K562 (cell line): ENCODE results near the gene ATXN7L2. TPM values are rescaled to one million over a fixed set of nuclear protein-coding genes. Genes with fewer than 3 reads are reported as not detected.
A peak's percentile ranks its signal among the peaks of the same experiment; 100 is the strongest.

Source experiments
- ATAC-seq: fragments of 200-7000 bp; cut with Tn5 transposase; 3 replicates; pipeline ENCODE4 v1.9.1; 2020; ENCODE audit warnings: moderate library complexity
- BruUV-seq: library from RNA; stranded (reverse); fragments of 400-500 nt; replicated peaks from 2 replicates; lab custom pipeline; 2021; lab: Mats Ljungman, UMichigan
- CTCF ChIA-PET: fragments of 300-600 bp; formaldehyde crosslinking; extraction: SDS; loops from one replicate; lab custom pipeline; 2021; ENCODE audit warnings: low intra/inter-chr PET ratio; lab: Yijun Ruan, JAX
- POLR2A ChIA-PET: fragments of 300-600, 350-650 bp; sonication (Branson Sonifier 250); formaldehyde crosslinking; extraction: SDS; loops from one replicate; lab custom pipeline; 2021; ENCODE audit warnings: antibody characterized with exemption, inconsistent platforms; lab: Yijun Ruan, JAX
- DNase-seq, 4 experiments: peaks; one replicate each; pipeline versions ENCODE4 v3.0.0 to v3.0.0-alpha.2; 2011 to 2018; ENCODE audit warnings: low spot score in 3 of 4, mixed read lengths in 3 of 4; ENCODE audit errors: extremely low read depth in 1 of 4
- FAIRE-seq: peaks from 2 replicates; lab custom pipeline; 2011; peaks lifted over from hg19 to GRCh38; lab: Jason Lieb, UNC
- H2AFZ ChIP-seq: 2 replicates; pipeline ENCODE4 v1.6.0; 2011; ENCODE audit warnings: low read depth, low read length, control low read depth, inconsistent platforms
- H3K27ac ChIP-seq: fragments of 200-600 bp; 3 replicates; pipeline ENCODE4 v1.8.0; 2011; ENCODE audit warnings: low read depth, mild to moderate bottlenecking, control low read depth, inconsistent platforms, low read length, moderate library complexity, mixed read lengths; ENCODE audit errors: extremely low read depth
- H3K27me3 ChIP-seq, 2 experiments: fragments of 300-600 bp in 1 of 2; 2 replicates in 1 of 2; 3 replicates in 1 of 2; pipeline versions ENCODE4 v1.6.0 to v1.8.0; 2011; ENCODE audit warnings: inconsistent platforms in 2 of 2, low read length in 2 of 2, mild to moderate bottlenecking in 1 of 2, mixed read lengths in 1 of 2, moderate library complexity in 1 of 2; ENCODE audit not compliant: control insufficient read depth in 2 of 2, insufficient read depth in 2 of 2
- H3K36me3 ChIP-seq: fragments of 300-600 bp; 3 replicates; pipeline ENCODE4 v1.8.0; 2011; ENCODE audit warnings: mild to moderate bottlenecking, low read length, inconsistent platforms; ENCODE audit not compliant: control insufficient read depth, insufficient read depth
- H3K4me1 ChIP-seq, 2 experiments: fragments of 200-600 bp in 1 of 2; replicated peaks in 1 of 2; 2 replicates in 1 of 2; 3 replicates in 1 of 2; pipeline versions ENCODE4 v1.5.1 to v1.8.0; 2011; ENCODE audit warnings: inconsistent platforms in 2 of 2, low read length in 2 of 2, mild to moderate bottlenecking in 1 of 2, mixed read lengths in 1 of 2, moderate library complexity in 1 of 2; ENCODE audit not compliant: control insufficient read depth in 2 of 2, insufficient read depth in 2 of 2
- H3K4me2 ChIP-seq: 2 replicates; pipeline ENCODE4 v1.6.1; 2011; ENCODE audit warnings: low read length, control low read depth, inconsistent platforms, mixed read lengths; ENCODE audit not compliant: insufficient read depth
- H3K4me3 ChIP-seq: fragments of 200-600 bp; sonication (generic), shearing (Covaris generic); 2 replicates; pipeline ENCODE4 v1.5.1; 2016; ENCODE audit warnings: control low read depth, inconsistent platforms
- H3K79me2 ChIP-seq: fragments of 200-600 bp; 3 replicates; pipeline ENCODE4 v1.8.0; 2011; ENCODE audit warnings: low read length, inconsistent platforms; ENCODE audit not compliant: control insufficient read depth, insufficient read depth
- H3K9ac ChIP-seq, 2 experiments: 2 replicates each; pipeline versions ENCODE4 v1.6.0 to v1.6.1; 2011; ENCODE audit warnings: low read depth in 2 of 2, low read length in 2 of 2, control low read depth in 1 of 2, inconsistent platforms in 1 of 2, mild to moderate bottlenecking in 1 of 2, mixed read lengths in 1 of 2; ENCODE audit not compliant: insufficient read depth in 1 of 2
- H3K9me1 ChIP-seq: one replicate; pipeline ENCODE4 v1.6.0; 2011; ENCODE audit warnings: inconsistent platforms, mild to moderate bottlenecking, low read length, moderate library complexity; ENCODE audit not compliant: control insufficient read depth, insufficient read depth
- H3K9me3 ChIP-seq: replicated peaks from 2 replicates; pipeline ENCODE4 v1.5.1; 2011; ENCODE audit warnings: low read depth, low read length, inconsistent platforms; ENCODE audit not compliant: control insufficient read depth, insufficient read depth
- H4K20me1 ChIP-seq: replicated peaks from 2 replicates; pipeline ENCODE4 v1.6.1; 2011; ENCODE audit warnings: low read length, inconsistent platforms, mixed read lengths; ENCODE audit not compliant: control insufficient read depth, insufficient read depth
- ASH1L ChIP-seq: fragments of 450-650 bp; IDR thresholded peaks from 2 replicates; pipeline ENCODE4 v1.6.1; 2018; ENCODE audit warnings: borderline replicate concordance, mild to moderate bottlenecking, low read depth; ENCODE audit not compliant: partially characterized antibody
- CHD1 ChIP-seq: fragments of 200-600 bp; sonication (generic); IDR thresholded peaks from one replicate; pipeline ENCODE4 v1.6.1; 2012; ENCODE audit warnings: mild to moderate bottlenecking, moderate library complexity, low read length, inconsistent platforms
- EGR1 ChIP-seq: fragments of 450-650 bp; conservative IDR thresholded peaks from 2 replicates; pipeline ENCODE4 v1.6.1; 2017; ENCODE audit warnings: mild to moderate bottlenecking
- HIVEP1 ChIP-seq: fragments of 250-450 bp; sonication (Bioruptor Pico); IDR thresholded peaks from 2 replicates; pipeline ENCODE4 v1.4.0; 2020; ENCODE audit warnings: mild to moderate bottlenecking
- MAZ ChIP-seq, 2 experiments: fragments of 450-650 bp in 1 of 2; sonication (generic) in 1 of 2; formaldehyde crosslinking; IDR thresholded peaks in 1 of 2; conservative IDR thresholded peaks in 1 of 2; 2 replicates each; pipeline versions ENCODE4 v1.4.0 to v1.5.0; 2020; ENCODE audit warnings: mild to moderate bottlenecking in 1 of 2, missing genetic modification reagents in 1 of 2
- NR2F6 ChIP-seq: fragments of 450-650 bp; formaldehyde crosslinking; IDR thresholded peaks from 2 replicates; pipeline ENCODE4 v1.4.0; 2020; ENCODE audit warnings: mild to moderate bottlenecking
- PTTG1 ChIP-seq: fragments of 450-650 bp; IDR thresholded peaks from 2 replicates; pipeline ENCODE4 v1.6.1; 2016; ENCODE audit warnings: low read depth, mild to moderate bottlenecking, missing genetic modification characterization, missing compliant biosample characterization
- RFX5 ChIP-seq: IDR thresholded peaks from 2 replicates; pipeline ENCODE4 v1.6.1; 2011; ENCODE audit warnings: low read depth, mild to moderate bottlenecking, improper control_type of control experiment, low read length
- SREBF2 ChIP-seq: sonication (generic); formaldehyde crosslinking; IDR thresholded peaks from 2 replicates; pipeline ENCODE4 v1.4.0; 2020; ENCODE audit warnings: mild to moderate bottlenecking, missing genetic modification reagents
- ZBED1 ChIP-seq: IDR thresholded peaks from 2 replicates; pipeline ENCODE4 v1.6.1; 2014
- ZNF57 ChIP-seq: fragments of 450-650 bp; formaldehyde crosslinking; IDR thresholded peaks from 2 replicates; pipeline ENCODE4 v1.4.0; 2020; ENCODE audit warnings: mild to moderate bottlenecking, moderate library complexity
- ZNF778 ChIP-seq: fragments of 450-650 bp; formaldehyde crosslinking; IDR thresholded peaks from 2 replicates; pipeline ENCODE4 v1.4.0; 2020; ENCODE audit warnings: mild to moderate bottlenecking, moderate library complexity
- WGBS: fragments of 100-300 bp; shearing (Covaris generic); methylation state at CpG from one replicate; pipeline ENCODE4 v1.1.6; 2016; ENCODE audit warnings: low coverage, mixed read lengths; ENCODE audit not compliant: insufficient coverage; ENCODE audit errors: missing lambda C conversion rate; 5-methylcytosine and 5-hydroxymethylcytosine counted together
- in situ Hi-C: fragments of 300-500 bp; cut with MboI; formaldehyde crosslinking; loops from 4 replicates; pipeline ENCODE4 v1.15.0; 2018; ENCODE audit warnings: inconsistent platforms, mixed read lengths
- intact Hi-C: fragments of 100-400 bp; cut with micrococcal nuclease; formaldehyde crosslinking; loops from 2 replicates; pipeline ENCODE4 v1.14.2; 2022
- polyA plus RNA-seq, 8 experiments: library from polyadenylated mRNA; depleted of rRNA in 4 of 8; stranded (reverse) in 5 of 8; unstranded in 3 of 8; fragments of >200 nt; fragmentation: Nextera tagmentation in 2 of 8; fragmentation: Illumina TruSeq in 1 of 8; extraction: Ambion mirVana in 2 of 8; extraction: Trizol in 1 of 8; gene quantifications; 2 replicates each; pipeline versions ENCODE4 v1.2.1 to v1.2.3, GENCODE V29; 2011 to 2014; ENCODE audit warnings: inconsistent platforms in 1 of 8, missing spikeins in 1 of 8
- total RNA-seq, 7 experiments: library from RNA; depleted of rRNA in 6 of 7; stranded (reverse); fragments of >200 nt in 6 of 7; fragmentation: Illumina TruSeq in 2 of 7; extraction: Trizol in 2 of 7; gene quantifications; 2 replicates each; pipeline versions ENCODE4 v1.2.1 to v1.2.3, GENCODE V29; 2011 to 2021; ENCODE audit warnings: low replicate concordance in 1 of 7
- TF ChIP-seq, protein P1 (sequence below): fragments of 250-450 bp; sonication (Bioruptor Pico); IDR thresholded peaks from 2 replicates; pipeline ENCODE4 v1.4.0; 2020; ENCODE audit warnings: mild to moderate bottlenecking
- TF ChIP-seq, protein P2 (sequence below): fragments of 200-400 bp; formaldehyde crosslinking; IDR thresholded peaks from 2 replicates; pipeline ENCODE4 v1.6.1; 2017; ENCODE audit warnings: mild to moderate bottlenecking, low read depth, low read length, moderate library complexity

Gene ATXN7L2
- total and polyA plus RNA-seq, 9 of the 15 experiments (the other 6 are each of a cell fraction or from before 2014, with no cell fraction given) = 0.21 to 10.4 (median 5.8) TPM

DNA sequence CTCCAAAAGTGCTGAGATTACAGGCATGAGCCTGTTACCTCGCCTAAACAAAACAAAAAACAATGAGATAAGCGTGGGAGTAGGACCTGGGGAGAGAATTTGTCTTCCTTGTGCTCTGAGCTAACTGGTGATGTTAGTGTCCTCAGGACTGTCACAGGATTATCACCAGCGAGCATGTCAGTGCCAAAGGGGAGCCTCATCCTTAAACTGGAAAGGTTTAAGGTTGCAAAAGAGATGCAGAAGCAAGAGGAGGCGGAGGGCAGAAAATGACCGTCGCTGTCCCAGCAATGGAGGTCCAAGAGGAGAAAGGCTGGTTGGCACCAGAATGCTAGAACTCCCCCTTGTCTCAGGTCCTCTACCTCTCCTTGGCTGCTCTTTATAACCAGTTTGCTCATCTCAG lies 13.5 kb upstream of the ATXN7L2 start:
- no peak overlapping the region for H3K4me2 ChIP-seq
- H3K4me1 ChIP-seq = peaks cover 0 to 11% of the 10 kb centered on the region in 2 experiments; a peak in 3 of 5 replicates
- in situ Hi-C loops = no loop called here
- no peaks in the 10 kb centered on the region for H3K9me3 ChIP-seq
- peaks cover 61 to 82% of the 10 kb centered on the region in 2 experiments for H3K27me3 ChIP-seq
- H3K36me3 ChIP-seq = no peaks in the 10 kb centered on the region
- no peak overlapping the region for H3K9ac ChIP-seq
- 0% methylated on average over 6 of the region's 6 CpGs for WGBS
- BruUV-seq = no TSS peak
- TF ChIP-seq ZNF57 (CRISPR knock-in tag) = no peak
- no peak for TF ChIP-seq ASH1L
- peak; percentile 23; the same call in 1 of the 2 replicates for TF ChIP-seq EGR1
- TF ChIP-seq, all 486 proteins: peak for 1
- H3K79me2 ChIP-seq = no peaks in the 10 kb centered on the region
- intact Hi-C loops = no loop called here
- no peak overlapping the region for H2AFZ ChIP-seq
- FAIRE-seq (no peak), DNase-seq (peak in 2 of 4 experiments; percentile 7 to 12), ATAC-seq (no peak)
- ChIA-PET POLR2A (interaction anchor here (0.6 to 2.4 kb wide), 5 partner anchors 10 to 25 kb away, joined by 3 to 6 read pairs (median 4); partner anchors contain the start of gene ATXN7L2), CTCF (no interaction called here)
- H4K20me1 ChIP-seq = no peaks in the 10 kb centered on the region; the same call in 1 of the 2 replicates
- no peaks in the 10 kb centered on the region for H3K9me1 ChIP-seq
- no peak overlapping the region for H3K4me3 ChIP-seq
- no peak overlapping the region for H3K27ac ChIP-seq

DNA sequence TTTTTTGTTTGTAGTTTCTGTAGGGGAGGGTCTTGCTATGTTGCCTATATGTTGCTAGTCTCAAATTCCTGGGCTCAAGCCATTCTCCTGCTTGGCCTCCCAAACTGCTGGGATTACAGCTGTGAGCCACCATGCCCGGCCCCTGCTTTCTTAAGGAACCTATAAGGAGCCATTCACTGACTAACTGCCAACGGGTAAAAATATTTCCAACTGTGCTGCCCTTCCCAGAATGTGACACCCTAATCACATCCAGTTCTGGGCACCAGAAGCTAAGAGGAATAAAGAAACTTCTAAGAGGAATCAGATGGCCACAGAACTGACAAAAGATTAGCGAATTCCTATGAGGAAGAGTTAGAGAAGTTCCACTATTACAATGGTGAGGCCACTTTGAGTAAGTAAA lies 10.9 kb upstream of the ATXN7L2 start:
- Histone ChIP-seq H3K9me1 (no peaks in the 10 kb centered on the region), H3K4me1 (peaks cover 6 to 8% of the 10 kb centered on the region in 2 experiments; a peak in 4 of 5 replicates), H2AFZ (no peak overlapping the region), H3K9me3 (no peaks in the 10 kb centered on the region), H3K4me3 (no peak overlapping the region), H3K27me3 (peaks cover 56 to 83% of the 10 kb centered on the region in 2 experiments), H3K79me2 (no peaks in the 10 kb centered on the region), H3K9ac (no peak overlapping the region), H3K4me2 (no peak overlapping the region), H3K27ac (no peak overlapping the region), H3K36me3 (no peaks in the 10 kb centered on the region), H4K20me1 (no peaks in the 10 kb centered on the region; the same call in 1 of the 2 replicates)
- POLR2A ChIA-PET = no interaction called here
- 0% methylated on average over 3 of the region's 3 CpGs for WGBS
- DNase-seq = no peak
- no peak for ATAC-seq
- BruUV-seq = no TSS peak
- in situ Hi-C loops (no loop called here), intact Hi-C loops (no loop called here)
- CTCF ChIA-PET = interaction anchor here (0.5 kb wide), 1 partner anchor 95 kb away, joined by 3 read pairs; no protein-coding TSS in a partner anchor
- FAIRE-seq = no peak
- TF ChIP-seq CHD1 = no peak
- TF ChIP-seq PTTG1 (tag) = no peak
- no peak for TF ChIP-seq ZNF778
- TF ChIP-seq MAZ (CRISPR knock-in tag; conservative IDR thresholded peaks at IDR 0.05 in 1 of 2, IDR thresholded peaks at IDR 0.05 in 1 of 2) = no peak
- TF ChIP-seq, protein P1, sequence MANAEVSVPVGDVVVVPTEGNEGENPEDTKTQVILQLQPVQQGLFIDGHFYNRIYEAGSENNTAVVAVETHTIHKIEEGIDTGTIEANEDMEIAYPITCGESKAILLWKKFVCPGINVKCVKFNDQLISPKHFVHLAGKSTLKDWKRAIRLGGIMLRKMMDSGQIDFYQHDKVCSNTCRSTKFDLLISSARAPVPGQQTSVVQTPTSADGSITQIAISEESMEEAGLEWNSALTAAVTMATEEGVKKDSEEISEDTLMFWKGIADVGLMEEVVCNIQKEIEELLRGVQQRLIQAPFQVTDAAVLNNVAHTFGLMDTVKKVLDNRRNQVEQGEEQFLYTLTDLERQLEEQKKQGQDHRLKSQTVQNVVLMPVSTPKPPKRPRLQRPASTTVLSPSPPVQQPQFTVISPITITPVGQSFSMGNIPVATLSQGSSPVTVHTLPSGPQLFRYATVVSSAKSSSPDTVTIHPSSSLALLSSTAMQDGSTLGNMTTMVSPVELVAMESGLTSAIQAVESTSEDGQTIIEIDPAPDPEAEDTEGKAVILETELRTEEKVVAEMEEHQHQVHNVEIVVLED (CRISPR knock-in tag) = no peak
- TF ChIP-seq SREBF2 (CRISPR knock-in tag) = no peak
- TF ChIP-seq ZBED1 = no peak
- no peak for TF ChIP-seq RFX5
- TF ChIP-seq, protein P2, sequence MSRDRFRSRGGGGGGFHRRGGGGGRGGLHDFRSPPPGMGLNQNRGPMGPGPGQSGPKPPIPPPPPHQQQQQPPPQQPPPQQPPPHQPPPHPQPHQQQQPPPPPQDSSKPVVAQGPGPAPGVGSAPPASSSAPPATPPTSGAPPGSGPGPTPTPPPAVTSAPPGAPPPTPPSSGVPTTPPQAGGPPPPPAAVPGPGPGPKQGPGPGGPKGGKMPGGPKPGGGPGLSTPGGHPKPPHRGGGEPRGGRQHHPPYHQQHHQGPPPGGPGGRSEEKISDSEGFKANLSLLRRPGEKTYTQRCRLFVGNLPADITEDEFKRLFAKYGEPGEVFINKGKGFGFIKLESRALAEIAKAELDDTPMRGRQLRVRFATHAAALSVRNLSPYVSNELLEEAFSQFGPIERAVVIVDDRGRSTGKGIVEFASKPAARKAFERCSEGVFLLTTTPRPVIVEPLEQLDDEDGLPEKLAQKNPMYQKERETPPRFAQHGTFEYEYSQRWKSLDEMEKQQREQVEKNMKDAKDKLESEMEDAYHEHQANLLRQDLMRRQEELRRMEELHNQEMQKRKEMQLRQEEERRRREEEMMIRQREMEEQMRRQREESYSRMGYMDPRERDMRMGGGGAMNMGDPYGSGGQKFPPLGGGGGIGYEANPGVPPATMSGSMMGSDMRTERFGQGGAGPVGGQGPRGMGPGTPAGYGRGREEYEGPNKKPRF = no peak
- TF ChIP-seq HIVEP1 = no peak
- no peak for TF ChIP-seq NR2F6 (CRISPR knock-in tag)
